ENCODE results near the gene LRTM1. TPM values are rescaled to one million over a fixed set of nuclear protein-coding genes. Genes with fewer than 3 reads are reported as not detected.

Gene LRTM1
- total RNA-seq, 4 donors from 2014 or later, result not detected

DNA sequence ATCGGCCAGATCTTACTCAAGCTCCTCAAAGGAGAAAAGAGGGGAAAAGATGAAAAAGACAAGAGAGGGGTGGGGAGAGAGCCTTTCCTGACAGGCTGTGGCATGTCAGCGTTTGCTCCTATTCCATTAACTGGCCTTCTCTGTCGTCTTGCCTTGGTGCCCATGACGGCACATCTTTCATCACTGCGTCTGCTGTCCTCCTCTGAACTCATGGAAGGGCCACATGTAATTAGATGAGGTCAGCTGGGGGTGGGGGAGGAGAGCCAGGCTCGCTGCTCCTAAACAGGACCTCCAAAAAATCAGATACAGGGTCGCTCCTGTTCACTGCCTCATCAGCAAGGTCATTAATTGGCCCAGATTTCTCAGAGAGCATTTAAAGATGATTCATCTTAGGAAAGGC lies 49.7 kb downstream of the LRTM1 start:
- H3K4me3 ChIP-seq, result no peak overlapping the region
- 53 to 61% methylated on average over 7 of the region's 7 CpGs for WGBS, 2 donors
- TF ChIP-seq, protein P1, sequence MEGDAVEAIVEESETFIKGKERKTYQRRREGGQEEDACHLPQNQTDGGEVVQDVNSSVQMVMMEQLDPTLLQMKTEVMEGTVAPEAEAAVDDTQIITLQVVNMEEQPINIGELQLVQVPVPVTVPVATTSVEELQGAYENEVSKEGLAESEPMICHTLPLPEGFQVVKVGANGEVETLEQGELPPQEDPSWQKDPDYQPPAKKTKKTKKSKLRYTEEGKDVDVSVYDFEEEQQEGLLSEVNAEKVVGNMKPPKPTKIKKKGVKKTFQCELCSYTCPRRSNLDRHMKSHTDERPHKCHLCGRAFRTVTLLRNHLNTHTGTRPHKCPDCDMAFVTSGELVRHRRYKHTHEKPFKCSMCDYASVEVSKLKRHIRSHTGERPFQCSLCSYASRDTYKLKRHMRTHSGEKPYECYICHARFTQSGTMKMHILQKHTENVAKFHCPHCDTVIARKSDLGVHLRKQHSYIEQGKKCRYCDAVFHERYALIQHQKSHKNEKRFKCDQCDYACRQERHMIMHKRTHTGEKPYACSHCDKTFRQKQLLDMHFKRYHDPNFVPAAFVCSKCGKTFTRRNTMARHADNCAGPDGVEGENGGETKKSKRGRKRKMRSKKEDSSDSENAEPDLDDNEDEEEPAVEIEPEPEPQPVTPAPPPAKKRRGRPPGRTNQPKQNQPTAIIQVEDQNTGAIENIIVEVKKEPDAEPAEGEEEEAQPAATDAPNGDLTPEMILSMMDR (IDR thresholded peaks at IDR 0.05), result no peak
- no peak for TF ChIP-seq POLR2A (IDR thresholded peaks at IDR 0.05)
- H3K4me1 ChIP-seq, result peaks cover 8 to 26% (median 19%) of the 10 kb centered on the region in 3 donors
- no peaks in the 10 kb centered on the region for H3K27me3 ChIP-seq
- no peak overlapping the region for H3K27ac ChIP-seq
- no peaks in the 10 kb centered on the region for H3K36me3 ChIP-seq
- H3K9me3 ChIP-seq, result no peaks in the 10 kb centered on the region
- DNase-seq, result no peak
- intact Hi-C loops (cut with DNase I), result no loop called here

DNA sequence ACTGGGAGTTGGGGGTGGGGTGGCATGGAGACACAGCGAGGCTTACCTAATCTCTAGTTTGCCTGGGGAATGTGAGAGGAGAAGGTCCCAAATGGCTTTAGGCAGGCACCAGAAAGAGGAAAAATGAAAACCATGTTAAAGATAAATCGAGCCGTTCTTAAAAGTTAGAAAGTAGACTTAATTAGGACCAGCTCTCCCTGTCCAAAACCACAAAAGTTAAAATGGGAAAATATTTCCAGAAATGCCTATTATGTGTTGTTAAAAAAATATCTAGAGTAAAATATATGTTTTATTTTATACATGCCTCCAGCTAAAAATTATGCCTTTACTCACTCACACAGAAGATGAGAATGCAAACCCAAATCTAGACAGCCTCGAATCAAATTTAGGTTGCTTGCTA lies 50.1 kb downstream of the LRTM1 start:
- H3K27ac ChIP-seq, result no peak overlapping the region
- no peaks in the 10 kb centered on the region for H3K9me3 ChIP-seq
- H3K4me1 ChIP-seq, result peaks cover 8 to 21% (median 16%) of the 10 kb centered on the region in 3 donors
- TF ChIP-seq, protein P1 (IDR thresholded peaks at IDR 0.05), result no peak
- no peak for TF ChIP-seq POLR2A (IDR thresholded peaks at IDR 0.05)
- H3K27me3 ChIP-seq, result no peaks in the 10 kb centered on the region
- intact Hi-C loops (cut with DNase I), result no loop called here
- no peak overlapping the region for H3K4me3 ChIP-seq
- WGBS, 2 donors, result 81 to 85% methylated on average over 4 of the region's 4 CpGs
- H3K36me3 ChIP-seq, result no peaks in the 10 kb centered on the region
- no peak for DNase-seq

DNA sequence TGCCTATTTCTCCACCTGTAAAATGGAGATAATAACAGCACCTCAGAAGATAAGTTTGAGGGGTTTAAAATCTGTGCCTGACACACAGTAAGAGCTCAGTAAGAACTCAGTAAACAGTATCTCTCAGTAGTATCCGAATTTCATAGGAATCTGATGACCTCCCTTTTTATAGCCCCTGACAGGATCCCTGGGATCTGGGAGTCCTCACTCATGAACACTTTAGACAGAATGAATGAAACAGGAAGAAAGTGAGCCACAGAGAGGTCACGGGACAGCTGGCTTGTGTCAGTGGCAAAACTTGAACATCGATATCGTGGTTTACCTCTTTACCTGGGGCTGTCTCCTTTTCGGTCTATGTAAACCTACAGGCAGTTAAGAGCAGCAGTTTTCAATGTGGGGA lies 51.2 kb downstream of the LRTM1 start:
- Histone ChIP-seq H3K27ac (no peak overlapping the region), H3K4me1 (peaks cover 1 to 18% (median 5%) of the 10 kb centered on the region in 3 donors), H3K36me3 (no peaks in the 10 kb centered on the region), H3K4me3 (no peak overlapping the region), H3K9me3 (no peaks in the 10 kb centered on the region), H3K27me3 (no peaks in the 10 kb centered on the region)
- WGBS, 2 donors, result 76 to 85% methylated on average over 5 of the region's 5 CpGs
- intact Hi-C loops (cut with DNase I), result no loop called here
- DNase-seq, result no peak
- TF ChIP-seq POLR2A (IDR thresholded peaks at IDR 0.05), result no peak
- TF ChIP-seq, protein P1 (IDR thresholded peaks at IDR 0.05), result no peak

DNA sequence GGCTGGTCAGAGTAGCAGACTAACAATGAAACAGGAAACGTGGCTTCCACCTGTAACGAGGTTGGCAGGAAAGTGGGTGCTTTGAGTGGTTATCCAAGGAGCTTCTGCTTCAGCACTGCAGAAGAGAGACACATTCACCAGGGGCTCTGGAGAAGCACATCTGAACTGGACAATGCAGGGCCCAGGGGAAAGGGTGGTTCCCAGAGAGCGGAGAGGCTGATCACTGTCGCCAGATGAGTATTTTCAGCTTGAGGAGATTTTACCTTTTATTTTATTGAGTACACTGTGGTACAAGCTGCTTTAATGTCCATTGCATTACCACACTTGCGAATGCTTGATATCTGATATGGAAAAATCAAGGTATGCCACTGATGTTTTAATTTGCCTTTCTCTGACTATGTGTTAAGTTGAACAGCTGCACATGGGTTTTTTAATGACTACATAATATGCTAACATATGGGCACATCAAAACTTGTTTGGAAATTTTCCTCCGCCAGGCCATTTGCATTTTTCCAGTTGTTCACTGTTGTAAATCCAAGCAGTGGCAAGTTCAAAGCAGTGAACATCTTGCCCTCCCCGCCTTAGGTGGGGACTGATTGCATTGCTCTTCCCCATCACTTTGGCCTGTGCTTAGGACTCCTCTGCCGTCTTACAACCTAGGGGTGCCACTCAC lies 52.1 kb downstream of the LRTM1 start:
- H3K4me3 ChIP-seq, result no peak overlapping the region
- H3K4me1 ChIP-seq, result peaks cover 0 to 18% (median 5%) of the 10 kb centered on the region in 3 donors
- no peak for DNase-seq
- H3K27ac ChIP-seq, result no peak overlapping the region
- H3K27me3 ChIP-seq, result no peaks in the 10 kb centered on the region
- WGBS, 2 donors, result 58 to 74% methylated on average over 8 of the region's 8 CpGs
- H3K36me3 ChIP-seq, result no peaks in the 10 kb centered on the region
- no peaks in the 10 kb centered on the region for H3K9me3 ChIP-seq
- TF ChIP-seq POLR2A (IDR thresholded peaks at IDR 0.05), result no peak
- TF ChIP-seq, protein P1 (IDR thresholded peaks at IDR 0.05), result no peak
- intact Hi-C loops (cut with DNase I), result no loop called here

DNA sequence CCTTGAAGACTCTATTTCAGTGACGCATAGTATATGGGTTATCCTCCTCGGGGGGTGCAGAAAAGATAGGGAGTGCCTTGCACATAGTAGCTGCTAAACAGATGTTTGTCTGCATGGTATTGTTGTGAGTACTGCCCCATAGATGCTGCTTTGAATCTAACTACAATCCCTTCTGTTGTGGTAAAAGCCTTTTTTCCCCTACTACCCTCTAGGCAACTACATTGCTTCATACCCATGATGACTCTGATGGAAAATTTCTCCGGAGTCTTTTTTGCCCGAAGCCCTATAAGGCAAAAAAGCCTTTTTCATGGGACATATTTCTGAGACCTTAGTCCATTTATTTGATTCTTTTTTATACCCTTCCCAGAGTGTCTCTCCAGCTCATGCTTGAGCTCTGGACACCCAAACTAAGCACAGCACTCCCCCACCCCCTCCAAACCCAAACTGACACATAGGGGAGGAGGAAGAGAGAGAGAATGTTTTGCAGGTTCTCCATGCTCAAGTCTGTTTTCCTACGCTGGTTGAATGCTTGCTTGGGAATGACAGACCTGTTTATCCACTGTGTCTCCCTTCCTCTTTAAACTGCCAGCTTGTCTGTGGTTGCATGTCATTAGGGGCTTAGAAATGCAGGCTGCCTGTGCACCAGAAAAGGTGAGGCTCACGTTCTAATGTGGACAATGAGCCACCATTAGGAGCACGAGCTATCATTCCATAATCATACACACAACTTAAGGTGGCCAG lies 52.9 kb downstream of the LRTM1 start:
- no peak overlapping the region for H3K4me3 ChIP-seq
- no peaks in the 10 kb centered on the region for H3K9me3 ChIP-seq
- intact Hi-C loops (cut with DNase I), result no loop called here
- H3K27ac ChIP-seq, result no peak overlapping the region
- no peaks in the 10 kb centered on the region for H3K27me3 ChIP-seq
- peaks cover 0 to 24% (median 5%) of the 10 kb centered on the region in 3 donors for H3K4me1 ChIP-seq
- no peak for DNase-seq
- TF ChIP-seq, protein P1 (IDR thresholded peaks at IDR 0.05), result no peak
- no peak for TF ChIP-seq POLR2A (IDR thresholded peaks at IDR 0.05)
- WGBS, 2 donors, result 59 to 66% methylated on average over 5 to 7 of the region's 7 CpGs
- H3K36me3 ChIP-seq, result no peaks in the 10 kb centered on the region
